Lower leg skin (tissue), 3 donors: Measurements from ENCODE around the gene ITIH4.
"Not testable (repeated sequence)": the region's sequence is repeated elsewhere in the genome, so short reads cannot be mapped to it uniquely, and the experiment has no call there.

Source experiments
- CTCF ChIP-seq, 3 donors: fragments of 450-650 bp; IDR thresholded peaks; one replicate each; pipeline ENCODE4 v1.5.1; 2016; ENCODE audit warnings: antibody characterized with exemption in 3 of 3, mild to moderate bottlenecking in 3 of 3, moderate library complexity in 2 of 3
- POLR2A ChIP-seq, 2 donors: fragments of 450-650 bp; IDR thresholded peaks; one replicate each; pipeline ENCODE4 v1.6.1; 2016 to 2017; ENCODE audit warnings: antibody characterized with exemption in 2 of 2, mild to moderate bottlenecking in 1 of 2, moderate library complexity in 1 of 2

- TF ChIP-seq POLR2A, CTCF (IDR thresholded peaks at IDR 0.05): not testable (repeated sequence)
Observed at GRCh38 chr3:52776486-52776885, 54.0 kb downstream of the ITIH4 start.
